Bronchial epithelial cell (primary cell): ENCODE data around the gene LIMS1. TPM values are rescaled to one million over a fixed set of nuclear protein-coding genes. Genes with fewer than 3 reads are reported as not detected.

Source experiments
- DNase-seq: peaks from one replicate; pipeline ENCODE4 v3.0.0-alpha.2; 2010; ENCODE audit warnings: low read depth
- FAIRE-seq: peaks from 2 replicates; lab custom pipeline; 2011; peaks lifted over from hg19 to GRCh38; lab: Jason Lieb, UNC
- H3K27me3 ChIP-seq: 2 replicates; pipeline ENCODE4 v1.5.1; 2011; ENCODE audit warnings: low read length; ENCODE audit not compliant: control insufficient read depth, insufficient read depth
- H3K36me3 ChIP-seq: 2 replicates; pipeline ENCODE4 v1.5.1; 2011; ENCODE audit warnings: low read length; ENCODE audit not compliant: control insufficient read depth, insufficient read depth
- H3K4me3 ChIP-seq: 2 replicates; pipeline ENCODE4 v1.5.1; 2011; ENCODE audit warnings: mild to moderate bottlenecking, low read depth, low read length, control low read depth
- total RNA-seq: library from RNA; depleted of rRNA; stranded (reverse); fragments of >200 nt; gene quantifications from 2 replicates; pipeline ENCODE4 v1.2.1, GENCODE V29; 2014
- TF ChIP-seq, protein P1 (sequence below): IDR thresholded peaks from 2 replicates; pipeline ENCODE4 v1.5.1; 2011; ENCODE audit warnings: mild to moderate bottlenecking, moderate library complexity, low read length, control low read depth, inconsistent platforms; ENCODE audit not compliant: insufficient read depth, severe bottlenecking

The LIMS1 gene
- total RNA-seq, 1 donor from 2014 or later = 42.1 TPM

GRCh38 chr2:108621087-108621559 is 86.9 kb downstream of the LIMS1 start:
- FAIRE-seq (peak; percentile 50), DNase-seq (peak; percentile 95)
- no peaks in the 10 kb centered on the region for H3K36me3 ChIP-seq
- no peaks in the 10 kb centered on the region for H3K27me3 ChIP-seq
- TF ChIP-seq, protein P1, sequence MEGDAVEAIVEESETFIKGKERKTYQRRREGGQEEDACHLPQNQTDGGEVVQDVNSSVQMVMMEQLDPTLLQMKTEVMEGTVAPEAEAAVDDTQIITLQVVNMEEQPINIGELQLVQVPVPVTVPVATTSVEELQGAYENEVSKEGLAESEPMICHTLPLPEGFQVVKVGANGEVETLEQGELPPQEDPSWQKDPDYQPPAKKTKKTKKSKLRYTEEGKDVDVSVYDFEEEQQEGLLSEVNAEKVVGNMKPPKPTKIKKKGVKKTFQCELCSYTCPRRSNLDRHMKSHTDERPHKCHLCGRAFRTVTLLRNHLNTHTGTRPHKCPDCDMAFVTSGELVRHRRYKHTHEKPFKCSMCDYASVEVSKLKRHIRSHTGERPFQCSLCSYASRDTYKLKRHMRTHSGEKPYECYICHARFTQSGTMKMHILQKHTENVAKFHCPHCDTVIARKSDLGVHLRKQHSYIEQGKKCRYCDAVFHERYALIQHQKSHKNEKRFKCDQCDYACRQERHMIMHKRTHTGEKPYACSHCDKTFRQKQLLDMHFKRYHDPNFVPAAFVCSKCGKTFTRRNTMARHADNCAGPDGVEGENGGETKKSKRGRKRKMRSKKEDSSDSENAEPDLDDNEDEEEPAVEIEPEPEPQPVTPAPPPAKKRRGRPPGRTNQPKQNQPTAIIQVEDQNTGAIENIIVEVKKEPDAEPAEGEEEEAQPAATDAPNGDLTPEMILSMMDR = no peak
- peak overlapping the region; percentile 53 for H3K4me3 ChIP-seq

GRCh38 chr2:108621687-108622681 is 87.7 kb downstream of the LIMS1 start:
- no peaks in the 10 kb centered on the region for H3K36me3 ChIP-seq
- TF ChIP-seq, protein P1 = no peak
- peak overlapping the region; percentile 53 for H3K4me3 ChIP-seq
- DNase-seq (peak; percentile 28), FAIRE-seq (no peak)
- no peaks in the 10 kb centered on the region for H3K27me3 ChIP-seq

GRCh38 chr2:108623616-108624015 is 89.3 kb downstream of the LIMS1 start:
- Histone ChIP-seq H3K27me3 (no peaks in the 10 kb centered on the region), H3K4me3 (no peak overlapping the region), H3K36me3 (no peaks in the 10 kb centered on the region)
- TF ChIP-seq, protein P1 = no peak
- peak; percentile 47 for DNase-seq
- no peak for FAIRE-seq

DNA sequence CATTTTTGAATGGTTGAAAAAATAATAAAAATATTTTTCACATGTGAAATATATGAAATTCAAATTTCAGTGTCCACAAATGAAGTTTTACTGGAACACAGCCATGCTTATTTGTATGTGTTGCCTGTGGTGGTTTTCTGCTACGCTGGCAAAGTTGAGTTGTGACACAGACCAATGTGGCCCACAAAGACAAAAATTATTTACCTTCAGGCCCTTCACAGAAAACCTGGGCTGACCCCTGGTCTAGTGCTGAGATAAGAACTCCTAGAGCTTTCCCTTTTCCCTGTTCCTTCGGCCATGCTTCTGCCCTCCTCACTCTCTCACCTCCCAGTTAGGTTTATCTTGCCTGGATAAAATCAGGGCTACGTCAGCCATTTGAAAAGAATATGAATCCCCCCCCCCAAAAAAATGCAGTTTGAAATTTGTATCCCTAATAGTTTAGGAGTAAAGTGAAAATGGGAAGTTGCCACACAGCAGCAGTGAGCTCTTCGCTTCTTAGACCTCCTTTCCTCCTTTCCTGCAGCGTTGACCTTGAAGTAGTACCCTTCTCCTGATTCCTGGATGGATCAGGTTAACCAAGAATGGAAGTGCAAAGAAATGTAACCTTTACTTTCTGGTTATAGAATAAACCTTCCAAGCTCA is 91.0 kb downstream of the LIMS1 start:
- no peak for DNase-seq
- no peaks in the 10 kb centered on the region for H3K27me3 ChIP-seq
- H3K4me3 ChIP-seq = no peak overlapping the region
- FAIRE-seq = no peak
- H3K36me3 ChIP-seq = no peaks in the 10 kb centered on the region
- TF ChIP-seq, protein P1 = no peak

DNA sequence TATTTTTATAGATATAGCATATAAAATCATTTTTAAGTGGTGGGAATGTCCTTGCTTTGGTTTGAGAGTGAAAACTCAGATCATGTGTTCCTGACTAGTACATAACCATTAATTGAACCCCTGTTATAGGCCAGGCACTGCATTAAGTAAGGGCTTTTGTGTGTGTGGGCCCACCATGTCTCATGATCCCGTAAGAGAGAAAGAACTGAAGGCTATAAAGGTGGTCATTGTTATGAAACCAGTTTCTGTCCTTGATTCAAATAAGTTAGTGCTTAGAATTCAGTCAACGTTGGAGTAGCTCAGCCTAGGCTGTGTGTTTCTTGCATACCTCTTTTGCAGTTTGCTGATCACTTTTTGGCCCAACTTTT is 91.5 kb downstream of the LIMS1 start:
- Histone ChIP-seq H3K36me3 (no peaks in the 10 kb centered on the region), H3K4me3 (no peak overlapping the region), H3K27me3 (no peaks in the 10 kb centered on the region)
- no peak for DNase-seq
- TF ChIP-seq, protein P1 = no peak
- no peak for FAIRE-seq
